ENCODE measurements around the gene WDFY4. TPM values are rescaled to one million over a fixed set of nuclear protein-coding genes. Genes with fewer than 3 reads are reported as not detected.

WDFY4 gene
- total RNA-seq, 4 donors from 2014 or later = 0.60 to 20.6 (median 5.1) TPM

DNA sequence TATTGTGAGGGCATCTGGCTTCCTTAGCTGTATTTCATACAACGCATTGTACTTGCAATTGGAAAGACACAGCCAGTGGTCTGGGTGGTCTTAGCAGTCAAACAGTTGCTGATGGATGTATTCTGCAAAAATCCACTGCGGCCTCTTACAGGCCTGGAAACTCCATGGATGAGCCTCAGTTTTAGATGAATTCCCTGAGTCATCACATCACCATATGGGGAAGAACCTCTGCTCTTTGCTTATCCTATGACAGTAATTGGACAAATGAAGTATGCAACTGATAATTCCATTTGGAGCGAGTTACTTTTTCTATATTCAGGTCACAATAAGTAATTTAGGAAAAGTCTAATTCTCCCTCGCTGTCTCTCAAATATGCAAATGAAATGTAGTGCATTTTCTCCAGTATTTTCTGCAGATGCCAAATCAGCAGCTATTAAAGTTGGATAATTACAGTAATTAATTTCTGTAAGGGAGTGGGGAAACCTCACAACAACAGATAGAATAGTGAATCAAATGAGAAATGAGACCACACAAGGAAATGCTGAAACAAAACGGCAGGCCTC, 78.8 kb downstream of the WDFY4 start:
- Histone ChIP-seq H3K27me3 (no peaks in the 10 kb centered on the region), H3K36me3 (no peaks in the 10 kb centered on the region), H3K27ac (no peak overlapping the region), H3K4me3 (no peak overlapping the region), H3K4me1 (no peaks in the 10 kb centered on the region), H3K9me3 (no peaks in the 10 kb centered on the region)
- intact Hi-C loops (cut with DNase I; ENCODE audit: low total_unique reads) (no loop called here), in situ Hi-C loops (cut with MboI; ENCODE audit: low pct_ligation_motif_present in 1 of 4, low pct_unique_long_range_greater_than_20kb in 1 of 4, low sequenced_read_pairs in 3 of 4) (no loop called here)
- 82 to 87% methylated on average over 2 to 5 of the region's 5 CpGs for WGBS, 2 donors (ENCODE audit: low coverage in 1 of 2)
- no peak for DNase-seq
- TF ChIP-seq, protein P1, sequence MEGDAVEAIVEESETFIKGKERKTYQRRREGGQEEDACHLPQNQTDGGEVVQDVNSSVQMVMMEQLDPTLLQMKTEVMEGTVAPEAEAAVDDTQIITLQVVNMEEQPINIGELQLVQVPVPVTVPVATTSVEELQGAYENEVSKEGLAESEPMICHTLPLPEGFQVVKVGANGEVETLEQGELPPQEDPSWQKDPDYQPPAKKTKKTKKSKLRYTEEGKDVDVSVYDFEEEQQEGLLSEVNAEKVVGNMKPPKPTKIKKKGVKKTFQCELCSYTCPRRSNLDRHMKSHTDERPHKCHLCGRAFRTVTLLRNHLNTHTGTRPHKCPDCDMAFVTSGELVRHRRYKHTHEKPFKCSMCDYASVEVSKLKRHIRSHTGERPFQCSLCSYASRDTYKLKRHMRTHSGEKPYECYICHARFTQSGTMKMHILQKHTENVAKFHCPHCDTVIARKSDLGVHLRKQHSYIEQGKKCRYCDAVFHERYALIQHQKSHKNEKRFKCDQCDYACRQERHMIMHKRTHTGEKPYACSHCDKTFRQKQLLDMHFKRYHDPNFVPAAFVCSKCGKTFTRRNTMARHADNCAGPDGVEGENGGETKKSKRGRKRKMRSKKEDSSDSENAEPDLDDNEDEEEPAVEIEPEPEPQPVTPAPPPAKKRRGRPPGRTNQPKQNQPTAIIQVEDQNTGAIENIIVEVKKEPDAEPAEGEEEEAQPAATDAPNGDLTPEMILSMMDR (IDR thresholded peaks at IDR 0.05) = no peak
- TF ChIP-seq EP300 (IDR thresholded peaks at IDR 0.05; ENCODE audit: low read depth) (no peak), POLR2AphosphoS5 (IDR thresholded peaks at IDR 0.05) (no peak), POLR2A (IDR thresholded peaks at IDR 0.05) (no peak)

DNA sequence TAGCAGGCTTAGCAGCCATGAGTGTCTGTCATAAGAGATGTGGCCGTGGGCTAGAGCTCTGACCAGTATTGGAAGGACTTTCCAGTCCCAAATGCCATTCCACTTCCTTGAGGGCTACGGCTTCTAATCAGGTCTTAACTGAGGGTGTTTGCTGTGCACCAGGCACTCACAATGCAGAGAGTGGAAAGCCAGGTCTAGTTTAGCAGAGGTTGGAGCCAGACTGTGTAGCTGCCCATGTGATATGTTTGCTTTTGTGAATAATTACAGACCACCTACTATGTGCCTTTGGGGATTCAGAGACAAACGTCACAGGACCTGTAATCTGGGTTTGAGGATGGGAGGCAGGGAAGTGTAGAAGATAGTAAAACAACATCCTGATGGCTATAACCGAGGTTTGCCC, 79.8 kb downstream of the WDFY4 start:
- intact Hi-C loops (cut with DNase I; ENCODE audit: low total_unique reads) = no loop called here
- Histone ChIP-seq H3K27me3 (no peaks in the 10 kb centered on the region), H3K4me3 (no peak overlapping the region), H3K27ac (no peak overlapping the region), H3K36me3 (no peaks in the 10 kb centered on the region), H3K4me1 (no peaks in the 10 kb centered on the region), H3K9me3 (no peaks in the 10 kb centered on the region)
- no peak for DNase-seq
- in situ Hi-C loops (cut with MboI; ENCODE audit: low pct_ligation_motif_present in 1 of 4, low pct_unique_long_range_greater_than_20kb in 1 of 4, low sequenced_read_pairs in 3 of 4) = no loop called here
- TF ChIP-seq EP300 (IDR thresholded peaks at IDR 0.05; ENCODE audit: low read depth) = no peak
- no peak for TF ChIP-seq POLR2A (IDR thresholded peaks at IDR 0.05)
- TF ChIP-seq, protein P1 (IDR thresholded peaks at IDR 0.05) = no peak
- TF ChIP-seq POLR2AphosphoS5 (IDR thresholded peaks at IDR 0.05) = no peak
- 61 to 77% methylated on average over 2 to 4 of the region's 4 CpGs for WGBS, 2 donors (ENCODE audit: low coverage in 1 of 2)

DNA sequence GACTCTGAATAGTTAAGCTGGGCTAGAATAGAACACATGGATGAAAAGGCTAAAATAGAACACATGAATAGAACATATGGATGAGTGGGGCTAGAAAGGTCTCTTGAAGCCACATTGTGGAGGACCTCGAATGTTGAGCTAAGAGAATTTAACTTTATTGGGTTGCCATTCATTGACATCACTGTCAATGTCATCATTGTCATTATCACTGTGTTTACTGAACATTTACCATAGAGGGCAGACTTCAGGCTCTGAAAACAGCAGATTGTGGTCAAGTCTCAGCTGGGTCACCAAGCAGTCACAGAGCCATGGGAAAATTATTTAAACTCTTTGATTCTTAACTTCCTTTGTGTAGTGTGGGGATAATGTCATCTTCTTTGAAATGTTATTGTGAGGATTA, 80.4 kb downstream of the WDFY4 start:
- no peaks in the 10 kb centered on the region for H3K27me3 ChIP-seq
- intact Hi-C loops (cut with DNase I; ENCODE audit: low total_unique reads) (no loop called here), in situ Hi-C loops (cut with MboI; ENCODE audit: low pct_ligation_motif_present in 1 of 4, low pct_unique_long_range_greater_than_20kb in 1 of 4, low sequenced_read_pairs in 3 of 4) (no loop called here)
- WGBS, 2 donors (ENCODE audit: low coverage in 1 of 2) = 74% methylated on average over 1 of the region's 1 CpG; no CpG with 5 or more reads in 1 of the 2 donors
- DNase-seq = no peak
- no peaks in the 10 kb centered on the region for H3K4me1 ChIP-seq
- H3K27ac ChIP-seq = no peak overlapping the region
- no peak overlapping the region for H3K4me3 ChIP-seq
- no peak for TF ChIP-seq POLR2AphosphoS5 (IDR thresholded peaks at IDR 0.05)
- no peak for TF ChIP-seq EP300 (IDR thresholded peaks at IDR 0.05; ENCODE audit: low read depth)
- TF ChIP-seq, protein P1 (IDR thresholded peaks at IDR 0.05) = no peak
- no peaks in the 10 kb centered on the region for H3K9me3 ChIP-seq
- H3K36me3 ChIP-seq = no peaks in the 10 kb centered on the region

DNA sequence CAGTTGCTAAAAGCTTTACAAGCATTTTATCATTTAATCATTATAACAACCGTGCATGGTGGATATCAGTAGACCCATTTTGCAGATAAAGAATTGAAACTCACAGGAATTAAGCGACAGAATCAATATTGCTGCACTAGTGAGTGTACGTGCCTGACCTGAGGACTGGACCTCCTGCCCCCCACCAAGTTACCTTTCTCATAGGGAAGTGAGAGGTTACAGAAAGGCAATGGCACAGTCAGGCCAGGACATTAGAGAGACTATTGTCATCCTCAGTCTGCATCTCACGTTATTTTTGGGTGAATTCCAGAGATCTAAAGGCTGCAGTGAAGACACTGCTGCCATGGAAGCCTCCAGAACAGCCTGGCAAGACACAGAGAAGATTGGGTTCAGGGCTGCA, 80.9 kb downstream of the WDFY4 start:
- Histone ChIP-seq H3K9me3 (no peaks in the 10 kb centered on the region), H3K4me3 (no peak overlapping the region), H3K27me3 (no peaks in the 10 kb centered on the region), H3K4me1 (no peaks in the 10 kb centered on the region), H3K27ac (no peak overlapping the region), H3K36me3 (no peaks in the 10 kb centered on the region)
- TF ChIP-seq, protein P1 (IDR thresholded peaks at IDR 0.05) = no peak
- TF ChIP-seq POLR2A (IDR thresholded peaks at IDR 0.05) (no peak), EP300 (IDR thresholded peaks at IDR 0.05; ENCODE audit: low read depth) (no peak), POLR2AphosphoS5 (IDR thresholded peaks at IDR 0.05) (no peak)
- no peak for DNase-seq
- intact Hi-C loops (cut with DNase I; ENCODE audit: low total_unique reads) (no loop called here), in situ Hi-C loops (cut with MboI; ENCODE audit: low pct_ligation_motif_present in 1 of 4, low pct_unique_long_range_greater_than_20kb in 1 of 4, low sequenced_read_pairs in 3 of 4) (no loop called here)
- 83 to 91% methylated on average over 2 to 4 of the region's 4 CpGs for WGBS, 2 donors (ENCODE audit: low coverage in 1 of 2)
